ENCODE results near the gene FLT4. TPM values are rescaled to one million over a fixed set of nuclear protein-coding genes. Genes with fewer than 3 reads are reported as not detected.

Gene FLT4
- total RNA-seq, 1 donor from 2014 or later: 3.8 TPM

GRCh38 chr5:180590543-180591310 is 58.7 kb downstream of the FLT4 start:
- no peak for TF ChIP-seq CTCF (conservative IDR thresholded peaks at IDR 0.05; ENCODE audit: low read depth, low read length)
- no peak overlapping the region for H3K4me3 ChIP-seq (ENCODE audit: low read depth, low read length)
- DNase-seq (ENCODE audit: low read depth): no peak

- no peak overlapping the region for H3K4me3 ChIP-seq (ENCODE audit: low read depth, low read length)
- no peak for TF ChIP-seq CTCF (conservative IDR thresholded peaks at IDR 0.05; ENCODE audit: low read depth, low read length)
- no peak for DNase-seq (ENCODE audit: low read depth)
Measured at GRCh38 chr5:180589771-180590542, 59.4 kb downstream of the FLT4 start.

- DNase-seq (ENCODE audit: low read depth): no peak
- no peak for TF ChIP-seq CTCF (conservative IDR thresholded peaks at IDR 0.05; ENCODE audit: low read depth, low read length)
- no peak overlapping the region for H3K4me3 ChIP-seq (ENCODE audit: low read depth, low read length)
Measured at GRCh38 chr5:180586870-180587269, 62.5 kb downstream of the FLT4 start.

- no peak for DNase-seq (ENCODE audit: low read depth)
- H3K4me3 ChIP-seq (ENCODE audit: low read depth, low read length): no peak overlapping the region
- no peak for TF ChIP-seq CTCF (conservative IDR thresholded peaks at IDR 0.05; ENCODE audit: low read depth, low read length)
Measured at GRCh38 chr5:180586204-180586603, 63.2 kb downstream of the FLT4 start.

GRCh38 chr5:180583738-180584137 is 65.7 kb downstream of the FLT4 start:
- DNase-seq (ENCODE audit: low read depth): no peak
- TF ChIP-seq CTCF (conservative IDR thresholded peaks at IDR 0.05; ENCODE audit: low read depth, low read length): no peak

GRCh38 chr5:180580681-180581080 is 68.7 kb downstream of the FLT4 start:
- no peak overlapping the region for H3K4me3 ChIP-seq (ENCODE audit: low read depth, low read length)
- DNase-seq (ENCODE audit: low read depth): no peak
- no peak for TF ChIP-seq CTCF (conservative IDR thresholded peaks at IDR 0.05; ENCODE audit: low read depth, low read length)

More at GRCh38 chr5:180583738-180584137, 65.7 kb downstream of the FLT4 start:
- no peak overlapping the region for H3K4me3 ChIP-seq (ENCODE audit: low read depth, low read length)

Measured in epithelial cell of proximal tubule (primary cell).